ENCODE measurements around the gene ITGB6.

The ITGB6 gene

GRCh38 chr2:160199683-160200389, at the start of gene ITGB6:
TSS of gene ITGB6 (minus strand) at chr2:160200272. CDS start at chr2:160200063, 209 bp downstream.
- Mint-ChIP-seq H3K36me3 (ENCODE audit: low read depth) (no peaks in the 10 kb centered on the region), H3K4me3 (no peak within 1 kb of the TSS), H3K4me1 (ENCODE audit: low read depth) (peaks cover 3% of the 10 kb centered on the region), H3K9me3 (no peaks in the 10 kb centered on the region), H3K27ac (no peak within 1 kb of the TSS), H3K27me3 (ENCODE audit: low read depth) (no peaks in the 10 kb centered on the region)
- no peak for DNase-seq (ENCODE audit: low spot score)

GRCh38 chr2:160247296-160248035, 47.4 kb upstream of the ITGB6 start:
- H3K27ac Mint-ChIP-seq, result no peak overlapping the region
- DNase-seq (ENCODE audit: low spot score), result no peak
- no peaks in the 10 kb centered on the region for H3K9me3 Mint-ChIP-seq
- H3K4me1 Mint-ChIP-seq (ENCODE audit: low read depth), result no peaks in the 10 kb centered on the region
- no peaks in the 10 kb centered on the region for H3K36me3 Mint-ChIP-seq (ENCODE audit: low read depth)
- no peak overlapping the region for H3K4me3 Mint-ChIP-seq
- peaks cover 7% of the 10 kb centered on the region for H3K27me3 Mint-ChIP-seq (ENCODE audit: low read depth)

- Mint-ChIP-seq H3K27ac (no peak overlapping the region), H3K27me3 (ENCODE audit: low read depth) (peaks cover 7% of the 10 kb centered on the region), H3K36me3 (ENCODE audit: low read depth) (no peaks in the 10 kb centered on the region), H3K9me3 (no peaks in the 10 kb centered on the region), H3K4me1 (ENCODE audit: low read depth) (no peaks in the 10 kb centered on the region), H3K4me3 (no peak overlapping the region)
- no peak for DNase-seq (ENCODE audit: low spot score)
Observed at GRCh38 chr2:160246356-160246755, 46.3 kb upstream of the ITGB6 start.

- DNase-seq (ENCODE audit: low spot score), result no peak
- Mint-ChIP-seq H3K9me3 (no peaks in the 10 kb centered on the region), H3K4me3 (no peak overlapping the region), H3K36me3 (ENCODE audit: low read depth) (no peaks in the 10 kb centered on the region), H3K27ac (no peak overlapping the region), H3K27me3 (ENCODE audit: low read depth) (peaks cover 3% of the 10 kb centered on the region), H3K4me1 (ENCODE audit: low read depth) (no peaks in the 10 kb centered on the region)
Observed at GRCh38 chr2:160245614-160246155, 45.6 kb upstream of the ITGB6 start.

GRCh38 chr2:160242893-160243564, 43.0 kb upstream of the ITGB6 start:
- Mint-ChIP-seq H3K4me1 (ENCODE audit: low read depth) (no peaks in the 10 kb centered on the region), H3K27me3 (ENCODE audit: low read depth) (peaks cover 1% of the 10 kb centered on the region), H3K36me3 (ENCODE audit: low read depth) (no peaks in the 10 kb centered on the region), H3K27ac (no peak overlapping the region), H3K4me3 (no peak overlapping the region), H3K9me3 (no peaks in the 10 kb centered on the region)
- DNase-seq (ENCODE audit: low spot score), result no peak

GRCh38 chr2:160241251-160242137, 41.4 kb upstream of the ITGB6 start:
- no peak for DNase-seq (ENCODE audit: low spot score)
- no peak overlapping the region for H3K27ac Mint-ChIP-seq
- no peak overlapping the region for H3K4me3 Mint-ChIP-seq
- no peaks in the 10 kb centered on the region for H3K9me3 Mint-ChIP-seq
- no peaks in the 10 kb centered on the region for H3K36me3 Mint-ChIP-seq (ENCODE audit: low read depth)
- no peaks in the 10 kb centered on the region for H3K4me1 Mint-ChIP-seq (ENCODE audit: low read depth)
- H3K27me3 Mint-ChIP-seq (ENCODE audit: low read depth), result peaks cover 8% of the 10 kb centered on the region

- Mint-ChIP-seq H3K4me3 (no peak overlapping the region), H3K4me1 (ENCODE audit: low read depth) (no peaks in the 10 kb centered on the region), H3K9me3 (no peaks in the 10 kb centered on the region), H3K27ac (no peak overlapping the region), H3K36me3 (ENCODE audit: low read depth) (no peaks in the 10 kb centered on the region), H3K27me3 (ENCODE audit: low read depth) (peaks cover 10% of the 10 kb centered on the region)
- DNase-seq (ENCODE audit: low spot score), result no peak
Observed at GRCh38 chr2:160239436-160239835, 39.4 kb upstream of the ITGB6 start.

- Mint-ChIP-seq H3K4me1 (ENCODE audit: low read depth) (no peaks in the 10 kb centered on the region), H3K36me3 (ENCODE audit: low read depth) (no peaks in the 10 kb centered on the region), H3K27me3 (ENCODE audit: low read depth) (peaks cover 10% of the 10 kb centered on the region), H3K9me3 (no peaks in the 10 kb centered on the region), H3K4me3 (no peak overlapping the region), H3K27ac (no peak overlapping the region)
- no peak for DNase-seq (ENCODE audit: low spot score)
Observed at GRCh38 chr2:160238392-160238791, 38.3 kb upstream of the ITGB6 start.

- Mint-ChIP-seq H3K9me3 (no peaks in the 10 kb centered on the region), H3K4me3 (no peak overlapping the region), H3K4me1 (ENCODE audit: low read depth) (no peaks in the 10 kb centered on the region), H3K36me3 (ENCODE audit: low read depth) (no peaks in the 10 kb centered on the region), H3K27ac (no peak overlapping the region), H3K27me3 (ENCODE audit: low read depth) (peaks cover 9% of the 10 kb centered on the region)
- DNase-seq (ENCODE audit: low spot score), result no peak
Observed at GRCh38 chr2:160232905-160233475, 32.9 kb upstream of the ITGB6 start.

GRCh38 chr2:160229591-160229990, 29.5 kb upstream of the ITGB6 start:
- no peak for DNase-seq (ENCODE audit: low spot score)
- H3K36me3 Mint-ChIP-seq (ENCODE audit: low read depth), result no peaks in the 10 kb centered on the region
- H3K27me3 Mint-ChIP-seq (ENCODE audit: low read depth), result peaks cover 5% of the 10 kb centered on the region
- H3K4me3 Mint-ChIP-seq, result no peak overlapping the region
- no peak overlapping the region for H3K27ac Mint-ChIP-seq
- H3K4me1 Mint-ChIP-seq (ENCODE audit: low read depth), result peaks cover 2% of the 10 kb centered on the region
- no peaks in the 10 kb centered on the region for H3K9me3 Mint-ChIP-seq

- no peaks in the 10 kb centered on the region for H3K36me3 Mint-ChIP-seq (ENCODE audit: low read depth)
- no peak overlapping the region for H3K27ac Mint-ChIP-seq
- H3K4me1 Mint-ChIP-seq (ENCODE audit: low read depth), result peaks cover 8% of the 10 kb centered on the region
- H3K9me3 Mint-ChIP-seq, result no peaks in the 10 kb centered on the region
- no peak overlapping the region for H3K4me3 Mint-ChIP-seq
- H3K27me3 Mint-ChIP-seq (ENCODE audit: low read depth), result peaks cover 5% of the 10 kb centered on the region
- DNase-seq (ENCODE audit: low spot score), result no peak
Observed at GRCh38 chr2:160228141-160228917, 28.3 kb upstream of the ITGB6 start.

- peaks cover 5% of the 10 kb centered on the region for H3K27me3 Mint-ChIP-seq (ENCODE audit: low read depth)
- H3K4me3 Mint-ChIP-seq, result no peak overlapping the region
- no peak overlapping the region for H3K27ac Mint-ChIP-seq
- H3K4me1 Mint-ChIP-seq (ENCODE audit: low read depth), result peaks cover 14% of the 10 kb centered on the region
- no peaks in the 10 kb centered on the region for H3K9me3 Mint-ChIP-seq
- no peak for DNase-seq (ENCODE audit: low spot score)
- no peaks in the 10 kb centered on the region for H3K36me3 Mint-ChIP-seq (ENCODE audit: low read depth)
Observed at GRCh38 chr2:160227293-160227915, 27.3 kb upstream of the ITGB6 start.
